Measurements from ENCODE around the gene GRIN1. TPM values are rescaled to one million over a fixed set of nuclear protein-coding genes. Genes with fewer than 3 reads are reported as not detected.
A peak's percentile ranks its signal among the peaks of the same experiment; 100 is the strongest.

Gene GRIN1
- total and polyA plus RNA-seq, 10 of the 15 experiments (the other 5 are each of a cell fraction or from before 2014, with no cell fraction given) = 0.05 to 0.10 (median 0.06) TPM; not detected in 6

DNA sequence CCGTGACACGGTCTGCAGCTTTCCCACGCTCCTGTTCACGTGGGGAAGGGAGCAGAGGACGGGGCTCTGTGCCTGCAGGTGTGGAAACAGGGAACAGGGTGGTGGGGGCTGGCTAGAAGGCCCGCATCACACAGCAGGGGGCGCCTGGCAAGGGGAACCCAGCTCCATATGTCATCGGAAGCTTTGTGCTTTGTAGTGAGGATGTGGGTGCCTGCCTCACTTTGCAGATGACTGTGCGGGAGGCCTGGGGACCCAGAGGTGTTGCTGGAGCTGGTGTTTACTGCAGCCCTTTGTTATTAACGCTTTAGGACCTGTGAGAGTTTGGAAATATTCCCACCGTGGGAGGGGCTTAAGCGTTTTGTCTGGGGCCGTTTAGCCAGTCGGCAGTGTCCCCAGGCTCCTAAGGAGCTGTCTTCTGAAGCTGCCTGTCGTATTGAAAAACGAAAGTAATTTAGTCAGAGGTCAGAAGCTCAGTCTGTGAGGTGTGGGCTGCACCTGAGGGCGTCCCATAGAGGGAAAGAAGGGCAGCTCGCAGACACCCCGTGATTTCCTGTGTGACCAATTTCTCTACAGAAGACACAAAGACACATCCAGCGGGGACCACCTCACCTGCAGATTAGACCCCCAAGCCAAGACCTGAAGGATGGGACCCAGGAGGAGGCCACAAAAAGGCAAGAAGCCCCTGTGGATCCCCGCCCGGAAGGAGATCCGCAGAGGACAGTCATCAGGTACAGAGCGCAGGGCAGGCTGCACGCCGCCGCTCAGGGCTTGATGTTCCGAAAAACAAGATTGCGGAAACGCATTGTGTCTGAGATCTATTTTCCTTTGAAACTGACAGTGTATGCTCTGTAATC lies 43.1 kb upstream of the GRIN1 start (continued):
- TF ChIP-seq IKZF1 (conservative IDR thresholded peaks at IDR 0.05) = peak; percentile 91
- no peak for TF ChIP-seq SREBF2 (IDR thresholded peaks at IDR 0.05; ENCODE audit: low read length)
- 0 out of 2 replicates have a peak, but pooled peaks have one; percentile 78 for TF ChIP-seq WRNIP1 (IDR thresholded peaks at IDR 0.05; ENCODE audit: borderline replicate concordance, low read depth, low read length)
- TF ChIP-seq YBX1 (IDR thresholded peaks at IDR 0.05) = no peak
- no peak for TF ChIP-seq CHD1 (IDR thresholded peaks at IDR 0.05; ENCODE audit: low read depth, low read length)
- peak; percentile 35; the same call in 1 of the 2 replicates for TF ChIP-seq RAD51 (IDR thresholded peaks at IDR 0.05)
- no peak for TF ChIP-seq KAT2A (conservative IDR thresholded peaks at IDR 0.05; ENCODE audit: control insufficient read depth, low read depth, low read length)
- TF ChIP-seq, protein P1, sequence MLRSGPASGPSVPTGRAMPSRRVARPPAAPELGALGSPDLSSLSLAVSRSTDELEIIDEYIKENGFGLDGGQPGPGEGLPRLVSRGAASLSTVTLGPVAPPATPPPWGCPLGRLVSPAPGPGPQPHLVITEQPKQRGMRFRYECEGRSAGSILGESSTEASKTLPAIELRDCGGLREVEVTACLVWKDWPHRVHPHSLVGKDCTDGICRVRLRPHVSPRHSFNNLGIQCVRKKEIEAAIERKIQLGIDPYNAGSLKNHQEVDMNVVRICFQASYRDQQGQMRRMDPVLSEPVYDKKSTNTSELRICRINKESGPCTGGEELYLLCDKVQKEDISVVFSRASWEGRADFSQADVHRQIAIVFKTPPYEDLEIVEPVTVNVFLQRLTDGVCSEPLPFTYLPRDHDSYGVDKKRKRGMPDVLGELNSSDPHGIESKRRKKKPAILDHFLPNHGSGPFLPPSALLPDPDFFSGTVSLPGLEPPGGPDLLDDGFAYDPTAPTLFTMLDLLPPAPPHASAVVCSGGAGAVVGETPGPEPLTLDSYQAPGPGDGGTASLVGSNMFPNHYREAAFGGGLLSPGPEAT (IDR thresholded peaks at IDR 0.05; ENCODE audit: low read depth) = peak; percentile 80
- no peak for TF ChIP-seq NFYB (IDR thresholded peaks at IDR 0.05; ENCODE audit: insufficient read depth, low read depth, low read length)
- TF ChIP-seq, protein P2, sequence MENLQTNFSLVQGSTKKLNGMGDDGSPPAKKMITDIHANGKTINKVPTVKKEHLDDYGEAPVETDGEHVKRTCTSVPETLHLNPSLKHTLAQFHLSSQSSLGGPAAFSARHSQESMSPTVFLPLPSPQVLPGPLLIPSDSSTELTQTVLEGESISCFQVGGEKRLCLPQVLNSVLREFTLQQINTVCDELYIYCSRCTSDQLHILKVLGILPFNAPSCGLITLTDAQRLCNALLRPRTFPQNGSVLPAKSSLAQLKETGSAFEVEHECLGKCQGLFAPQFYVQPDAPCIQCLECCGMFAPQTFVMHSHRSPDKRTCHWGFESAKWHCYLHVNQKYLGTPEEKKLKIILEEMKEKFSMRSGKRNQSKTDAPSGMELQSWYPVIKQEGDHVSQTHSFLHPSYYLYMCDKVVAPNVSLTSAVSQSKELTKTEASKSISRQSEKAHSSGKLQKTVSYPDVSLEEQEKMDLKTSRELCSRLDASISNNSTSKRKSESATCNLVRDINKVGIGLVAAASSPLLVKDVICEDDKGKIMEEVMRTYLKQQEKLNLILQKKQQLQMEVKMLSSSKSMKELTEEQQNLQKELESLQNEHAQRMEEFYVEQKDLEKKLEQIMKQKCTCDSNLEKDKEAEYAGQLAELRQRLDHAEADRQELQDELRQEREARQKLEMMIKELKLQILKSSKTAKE (IDR thresholded peaks at IDR 0.05; ENCODE audit: low read depth, poor library complexity, severe bottlenecking) = peak; percentile 70
- TF ChIP-seq RUNX3 (IDR thresholded peaks at IDR 0.05; ENCODE audit: low read length) = peak; percentile 88
- peak; percentile 70; the same call in 1 of the 2 replicates for TF ChIP-seq SPI1 (IDR thresholded peaks at IDR 0.05; ENCODE audit: borderline replicate concordance, insufficient read depth, low read depth, low read length)
- TF ChIP-seq CBX5 (IDR thresholded peaks at IDR 0.05; ENCODE audit: low read depth) = no peak
- no peak for TF ChIP-seq ZZZ3 (IDR thresholded peaks at IDR 0.05; ENCODE audit: control insufficient read depth, insufficient read length, low read depth)
- TF ChIP-seq ESRRA (IDR thresholded peaks at IDR 0.05; ENCODE audit: low read length) = no peak
- peak; percentile 48; the same call in 1 of the 2 replicates for TF ChIP-seq POLR2A (IDR thresholded peaks at IDR 0.05; ENCODE audit: low read depth, low read length)
- TF ChIP-seq, protein P3, sequence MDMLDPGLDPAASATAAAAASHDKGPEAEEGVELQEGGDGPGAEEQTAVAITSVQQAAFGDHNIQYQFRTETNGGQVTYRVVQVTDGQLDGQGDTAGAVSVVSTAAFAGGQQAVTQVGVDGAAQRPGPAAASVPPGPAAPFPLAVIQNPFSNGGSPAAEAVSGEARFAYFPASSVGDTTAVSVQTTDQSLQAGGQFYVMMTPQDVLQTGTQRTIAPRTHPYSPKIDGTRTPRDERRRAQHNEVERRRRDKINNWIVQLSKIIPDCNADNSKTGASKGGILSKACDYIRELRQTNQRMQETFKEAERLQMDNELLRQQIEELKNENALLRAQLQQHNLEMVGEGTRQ (IDR thresholded peaks at IDR 0.05; ENCODE audit: borderline replicate concordance, low read depth, low read length) = no peak
- TF ChIP-seq CREM (IDR thresholded peaks at IDR 0.05; ENCODE audit: low read depth) = peak; percentile 88
- no peak for TF ChIP-seq ZNF622 (IDR thresholded peaks at IDR 0.05)
- peak; percentile 24; the same call in 1 of the 2 replicates for TF ChIP-seq BACH1 (IDR thresholded peaks at IDR 0.05; ENCODE audit: borderline replicate concordance)
- peak; percentile 71 for TF ChIP-seq IKZF2 (IDR thresholded peaks at IDR 0.05)
- no peak; the same call in 1 of the 2 replicates for TF ChIP-seq TCF7 (IDR thresholded peaks at IDR 0.05; ENCODE audit: borderline replicate concordance)
- TF ChIP-seq, protein P4, sequence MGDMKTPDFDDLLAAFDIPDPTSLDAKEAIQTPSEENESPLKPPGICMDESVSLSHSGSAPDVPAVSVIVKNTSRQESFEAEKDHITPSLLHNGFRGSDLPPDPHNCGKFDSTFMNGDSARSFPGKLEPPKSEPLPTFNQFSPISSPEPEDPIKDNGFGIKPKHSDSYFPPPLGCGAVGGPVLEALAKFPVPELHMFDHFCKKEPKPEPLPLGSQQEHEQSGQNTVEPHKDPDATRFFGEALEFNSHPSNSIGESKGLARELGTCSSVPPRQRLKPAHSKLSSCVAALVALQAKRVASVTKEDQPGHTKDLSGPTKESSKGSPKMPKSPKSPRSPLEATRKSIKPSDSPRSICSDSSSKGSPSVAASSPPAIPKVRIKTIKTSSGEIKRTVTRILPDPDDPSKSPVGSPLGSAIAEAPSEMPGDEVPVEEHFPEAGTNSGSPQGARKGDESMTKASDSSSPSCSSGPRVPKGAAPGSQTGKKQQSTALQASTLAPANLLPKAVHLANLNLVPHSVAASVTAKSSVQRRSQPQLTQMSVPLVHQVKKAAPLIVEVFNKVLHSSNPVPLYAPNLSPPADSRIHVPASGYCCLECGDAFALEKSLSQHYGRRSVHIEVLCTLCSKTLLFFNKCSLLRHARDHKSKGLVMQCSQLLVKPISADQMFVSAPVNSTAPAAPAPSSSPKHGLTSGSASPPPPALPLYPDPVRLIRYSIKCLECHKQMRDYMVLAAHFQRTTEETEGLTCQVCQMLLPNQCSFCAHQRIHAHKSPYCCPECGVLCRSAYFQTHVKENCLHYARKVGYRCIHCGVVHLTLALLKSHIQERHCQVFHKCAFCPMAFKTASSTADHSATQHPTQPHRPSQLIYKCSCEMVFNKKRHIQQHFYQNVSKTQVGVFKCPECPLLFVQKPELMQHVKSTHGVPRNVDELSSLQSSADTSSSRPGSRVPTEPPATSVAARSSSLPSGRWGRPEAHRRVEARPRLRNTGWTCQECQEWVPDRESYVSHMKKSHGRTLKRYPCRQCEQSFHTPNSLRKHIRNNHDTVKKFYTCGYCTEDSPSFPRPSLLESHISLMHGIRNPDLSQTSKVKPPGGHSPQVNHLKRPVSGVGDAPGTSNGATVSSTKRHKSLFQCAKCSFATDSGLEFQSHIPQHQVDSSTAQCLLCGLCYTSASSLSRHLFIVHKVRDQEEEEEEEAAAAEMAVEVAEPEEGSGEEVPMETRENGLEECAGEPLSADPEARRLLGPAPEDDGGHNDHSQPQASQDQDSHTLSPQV (IDR thresholded peaks at IDR 0.05) = no peak
